ENCODE measurements around the gene NBEAL1. TPM values are rescaled to one million over a fixed set of nuclear protein-coding genes. Genes with fewer than 3 reads are reported as not detected.
"Not testable (repeated sequence)": the region's sequence is repeated elsewhere in the genome, so short reads cannot be mapped to it uniquely, and the experiment has no call there.

NBEAL1 gene
- total RNA-seq, 1 experiment from 2014 or later, result 31.4 TPM

DNA sequence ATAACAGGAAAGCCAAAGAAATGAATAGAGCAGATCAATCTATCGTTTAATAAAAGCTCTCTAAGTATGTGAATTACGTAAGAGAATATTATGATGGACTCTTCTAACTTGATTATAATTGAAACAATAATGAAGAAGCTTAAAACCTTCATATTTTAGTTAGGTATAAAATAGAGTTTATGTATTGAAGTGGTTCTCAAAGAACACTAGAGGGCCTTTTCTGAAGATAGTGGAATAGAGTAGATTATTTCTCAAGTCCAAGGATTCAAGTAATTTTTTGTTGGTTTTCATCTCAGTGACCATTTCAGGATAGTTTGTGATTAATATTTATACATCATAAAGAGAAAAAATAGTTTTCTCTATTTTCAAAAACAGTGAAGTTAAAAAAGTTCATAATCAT lies 97.7 kb downstream of the NBEAL1 start:
- intact Hi-C loops (cut with micrococcal nuclease; ENCODE audit: unreplicated experiment), result no loop called here
- BruUV-seq (replicated peaks), result no TSS peak
- H3K36me3 Mint-ChIP-seq (ENCODE audit: insufficient read depth, unreplicated experiment), result peaks cover 18% of the 10 kb centered on the region
- TF ChIP-seq, protein P1, sequence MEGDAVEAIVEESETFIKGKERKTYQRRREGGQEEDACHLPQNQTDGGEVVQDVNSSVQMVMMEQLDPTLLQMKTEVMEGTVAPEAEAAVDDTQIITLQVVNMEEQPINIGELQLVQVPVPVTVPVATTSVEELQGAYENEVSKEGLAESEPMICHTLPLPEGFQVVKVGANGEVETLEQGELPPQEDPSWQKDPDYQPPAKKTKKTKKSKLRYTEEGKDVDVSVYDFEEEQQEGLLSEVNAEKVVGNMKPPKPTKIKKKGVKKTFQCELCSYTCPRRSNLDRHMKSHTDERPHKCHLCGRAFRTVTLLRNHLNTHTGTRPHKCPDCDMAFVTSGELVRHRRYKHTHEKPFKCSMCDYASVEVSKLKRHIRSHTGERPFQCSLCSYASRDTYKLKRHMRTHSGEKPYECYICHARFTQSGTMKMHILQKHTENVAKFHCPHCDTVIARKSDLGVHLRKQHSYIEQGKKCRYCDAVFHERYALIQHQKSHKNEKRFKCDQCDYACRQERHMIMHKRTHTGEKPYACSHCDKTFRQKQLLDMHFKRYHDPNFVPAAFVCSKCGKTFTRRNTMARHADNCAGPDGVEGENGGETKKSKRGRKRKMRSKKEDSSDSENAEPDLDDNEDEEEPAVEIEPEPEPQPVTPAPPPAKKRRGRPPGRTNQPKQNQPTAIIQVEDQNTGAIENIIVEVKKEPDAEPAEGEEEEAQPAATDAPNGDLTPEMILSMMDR (IDR thresholded peaks at IDR 0.05; ENCODE audit: unreplicated experiment), result no peak
- no peaks in the 10 kb centered on the region for H3K4me1 Mint-ChIP-seq (ENCODE audit: low read depth, unreplicated experiment)
- H3K27me3 Mint-ChIP-seq (ENCODE audit: unreplicated experiment), result no peaks in the 10 kb centered on the region
- H3K27ac Mint-ChIP-seq (ENCODE audit: unreplicated experiment), result no peak overlapping the region
- H3K9me3 Mint-ChIP-seq (ENCODE audit: low read depth, unreplicated experiment), result no peaks in the 10 kb centered on the region
- DNase-seq, result no peak
- CTCF ChIA-PET, result no interaction called here
- H3K4me3 Mint-ChIP-seq (ENCODE audit: low read depth, unreplicated experiment), result no peak overlapping the region

DNA sequence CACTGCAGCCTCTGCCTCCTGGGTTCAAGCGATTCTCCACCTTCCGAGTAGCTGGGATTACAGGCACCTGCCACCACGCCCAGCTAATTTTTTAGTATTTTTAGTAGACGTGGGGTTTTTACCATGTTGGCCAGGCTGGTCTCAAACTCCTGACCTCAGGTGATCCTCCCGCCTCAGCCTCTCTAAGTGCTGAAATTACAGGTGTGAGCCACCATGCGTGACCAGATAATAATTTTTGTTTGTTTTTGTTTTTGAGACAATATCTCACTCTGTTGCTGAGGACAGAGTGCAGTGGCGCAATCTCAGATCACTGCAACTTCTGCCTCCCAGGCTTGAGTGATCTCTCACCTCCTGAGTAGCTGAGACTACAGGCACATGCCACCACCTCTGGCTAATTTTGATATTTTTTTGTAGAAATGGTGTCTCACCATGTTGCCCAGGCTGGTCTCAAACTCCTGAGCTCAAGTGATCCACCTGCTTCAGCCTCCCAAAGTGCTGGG lies 100.6 kb downstream of the NBEAL1 start:
- BruUV-seq (replicated peaks); intact Hi-C loops (cut with micrococcal nuclease; ENCODE audit: unreplicated experiment); H3K27ac Mint-ChIP-seq (ENCODE audit: unreplicated experiment); H3K4me3 Mint-ChIP-seq (ENCODE audit: low read depth, unreplicated experiment); H3K4me1 Mint-ChIP-seq (ENCODE audit: low read depth, unreplicated experiment); H3K9me3 Mint-ChIP-seq (ENCODE audit: low read depth, unreplicated experiment); H3K27me3 Mint-ChIP-seq (ENCODE audit: unreplicated experiment); DNase-seq; CTCF ChIA-PET: not testable (repeated sequence)
- H3K36me3 Mint-ChIP-seq (ENCODE audit: insufficient read depth, unreplicated experiment), result peaks cover 18% of the 10 kb centered on the region

GRCh38 chr2:203122317-203122986 lies 107.8 kb downstream of the NBEAL1 start:
- H3K4me1 Mint-ChIP-seq (ENCODE audit: low read depth, unreplicated experiment), result no peaks in the 10 kb centered on the region
- DNase-seq, result no peak
- no peaks in the 10 kb centered on the region for H3K9me3 Mint-ChIP-seq (ENCODE audit: low read depth, unreplicated experiment)
- no peak overlapping the region for H3K27ac Mint-ChIP-seq (ENCODE audit: unreplicated experiment)
- intact Hi-C loops (cut with micrococcal nuclease; ENCODE audit: unreplicated experiment), result loop anchor here (10.0 kb wide), 1 partner anchor 288 kb away; no protein-coding TSS in a partner anchor
- TF ChIP-seq, protein P1 (IDR thresholded peaks at IDR 0.05; ENCODE audit: unreplicated experiment), result no peak
- H3K27me3 Mint-ChIP-seq (ENCODE audit: unreplicated experiment), result no peaks in the 10 kb centered on the region
- CTCF ChIA-PET, result no interaction called here
- no TSS peak for BruUV-seq (replicated peaks)
- H3K36me3 Mint-ChIP-seq (ENCODE audit: insufficient read depth, unreplicated experiment), result peaks cover 5% of the 10 kb centered on the region
- H3K4me3 Mint-ChIP-seq (ENCODE audit: low read depth, unreplicated experiment), result no peak overlapping the region

DNA sequence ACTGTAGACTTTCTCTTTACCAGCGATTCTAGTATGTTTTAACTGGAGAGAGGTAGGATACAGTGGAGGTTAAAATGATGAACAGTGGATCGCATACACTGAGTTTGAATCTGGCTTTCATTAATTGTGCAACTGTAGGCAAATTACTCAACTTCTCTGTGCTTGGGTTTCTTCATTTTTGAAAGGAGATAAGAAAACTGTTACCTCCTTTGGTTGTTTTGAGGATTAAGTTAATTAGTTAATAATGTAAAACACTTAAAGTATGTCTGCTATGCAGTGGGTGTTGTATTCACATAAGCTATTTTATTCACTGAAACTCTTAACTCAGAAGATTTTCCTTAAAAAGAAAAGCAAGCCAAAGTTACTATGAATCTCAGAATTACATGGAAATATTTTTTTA lies 112.3 kb downstream of the NBEAL1 start:
- TF ChIP-seq, protein P1 (IDR thresholded peaks at IDR 0.05; ENCODE audit: unreplicated experiment), result no peak
- CTCF ChIA-PET, result interaction anchor here (0.6 kb wide), 1 partner anchor 393 kb away, joined by 3 read pairs; no protein-coding TSS in a partner anchor
- no peaks in the 10 kb centered on the region for H3K4me1 Mint-ChIP-seq (ENCODE audit: low read depth, unreplicated experiment)
- H3K4me3 Mint-ChIP-seq (ENCODE audit: low read depth, unreplicated experiment), result no peak overlapping the region
- no TSS peak for BruUV-seq (replicated peaks)
- H3K27me3 Mint-ChIP-seq (ENCODE audit: unreplicated experiment), result no peaks in the 10 kb centered on the region
- H3K36me3 Mint-ChIP-seq (ENCODE audit: insufficient read depth, unreplicated experiment), result peaks cover 8% of the 10 kb centered on the region
- no peak overlapping the region for H3K27ac Mint-ChIP-seq (ENCODE audit: unreplicated experiment)
- DNase-seq, result no peak
- H3K9me3 Mint-ChIP-seq (ENCODE audit: low read depth, unreplicated experiment), result no peaks in the 10 kb centered on the region
- intact Hi-C loops (cut with micrococcal nuclease; ENCODE audit: unreplicated experiment), result loop anchor here (10.0 kb wide), 1 partner anchor 292 kb away; no protein-coding TSS in a partner anchor

- H3K4me1 Mint-ChIP-seq (ENCODE audit: low read depth, unreplicated experiment), result no peaks in the 10 kb centered on the region
- no peak overlapping the region for H3K4me3 Mint-ChIP-seq (ENCODE audit: low read depth, unreplicated experiment)
- no peak overlapping the region for H3K27ac Mint-ChIP-seq (ENCODE audit: unreplicated experiment)
- CTCF ChIA-PET, result no interaction called here
- H3K36me3 Mint-ChIP-seq (ENCODE audit: insufficient read depth, unreplicated experiment), result no peaks in the 10 kb centered on the region
- no peak for DNase-seq
- no peaks in the 10 kb centered on the region for H3K27me3 Mint-ChIP-seq (ENCODE audit: unreplicated experiment)
- intact Hi-C loops (cut with micrococcal nuclease; ENCODE audit: unreplicated experiment), result no loop called here
- no peaks in the 10 kb centered on the region for H3K9me3 Mint-ChIP-seq (ENCODE audit: low read depth, unreplicated experiment)
- TF ChIP-seq, protein P1 (IDR thresholded peaks at IDR 0.05; ENCODE audit: unreplicated experiment), result no peak
- no TSS peak for BruUV-seq (replicated peaks)
Observed at GRCh38 chr2:203135105-203135504, 120.4 kb downstream of the NBEAL1 start.
